ENCODE data around the gene BRAP.

DNA sequence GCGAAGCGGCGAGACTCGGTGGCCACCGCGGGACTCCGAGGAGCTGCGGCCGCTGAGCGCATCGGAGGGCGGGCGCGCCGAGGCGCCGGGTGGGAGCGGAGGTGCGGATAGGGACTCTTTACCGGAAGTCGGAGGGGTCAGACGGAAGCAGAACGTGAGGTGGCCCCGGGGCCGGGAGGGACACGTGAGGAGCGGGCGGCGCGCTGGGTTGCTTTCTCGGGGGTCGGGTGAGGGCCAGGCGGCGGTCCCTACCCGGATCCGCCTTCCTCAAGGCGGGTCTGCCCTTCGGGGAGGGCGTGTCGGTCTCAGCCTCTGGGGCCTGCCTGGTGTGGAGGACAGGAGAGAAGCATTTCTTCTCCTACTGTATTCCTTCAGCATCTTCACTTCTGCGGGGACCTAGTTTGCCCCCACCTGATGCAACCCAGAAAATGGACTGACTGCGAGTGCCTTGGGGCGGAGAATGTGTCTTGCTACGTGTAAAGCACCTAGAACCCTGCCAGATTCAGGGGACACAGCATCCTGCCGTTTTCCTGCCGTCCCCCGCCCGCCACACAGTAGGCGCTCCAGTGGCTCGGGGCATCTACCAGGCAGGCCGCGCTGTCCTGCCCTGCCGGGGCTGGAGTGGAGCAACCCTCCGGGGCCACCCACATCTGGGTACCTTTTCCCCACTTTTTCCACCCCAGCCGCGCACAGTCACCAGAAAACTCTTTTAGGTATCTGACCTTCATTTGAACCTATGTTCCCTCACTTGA is 86.1 kb downstream of the BRAP start:
- TF ChIP-seq, protein P1, sequence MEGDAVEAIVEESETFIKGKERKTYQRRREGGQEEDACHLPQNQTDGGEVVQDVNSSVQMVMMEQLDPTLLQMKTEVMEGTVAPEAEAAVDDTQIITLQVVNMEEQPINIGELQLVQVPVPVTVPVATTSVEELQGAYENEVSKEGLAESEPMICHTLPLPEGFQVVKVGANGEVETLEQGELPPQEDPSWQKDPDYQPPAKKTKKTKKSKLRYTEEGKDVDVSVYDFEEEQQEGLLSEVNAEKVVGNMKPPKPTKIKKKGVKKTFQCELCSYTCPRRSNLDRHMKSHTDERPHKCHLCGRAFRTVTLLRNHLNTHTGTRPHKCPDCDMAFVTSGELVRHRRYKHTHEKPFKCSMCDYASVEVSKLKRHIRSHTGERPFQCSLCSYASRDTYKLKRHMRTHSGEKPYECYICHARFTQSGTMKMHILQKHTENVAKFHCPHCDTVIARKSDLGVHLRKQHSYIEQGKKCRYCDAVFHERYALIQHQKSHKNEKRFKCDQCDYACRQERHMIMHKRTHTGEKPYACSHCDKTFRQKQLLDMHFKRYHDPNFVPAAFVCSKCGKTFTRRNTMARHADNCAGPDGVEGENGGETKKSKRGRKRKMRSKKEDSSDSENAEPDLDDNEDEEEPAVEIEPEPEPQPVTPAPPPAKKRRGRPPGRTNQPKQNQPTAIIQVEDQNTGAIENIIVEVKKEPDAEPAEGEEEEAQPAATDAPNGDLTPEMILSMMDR (IDR thresholded peaks at IDR 0.05) = peak in 2 of 5 experiments; percentile 36
- TF ChIP-seq POLR2A (IDR thresholded peaks at IDR 0.05) = peak; percentile 68 to 78
- peak in 1 of 2 donors; percentile 92 for TF ChIP-seq EP300 (IDR thresholded peaks at IDR 0.05)

Data from tibial nerve (tissue), 4 donors.